ENCODE measurements around the gene RABAC1. TPM values are rescaled to one million over a fixed set of nuclear protein-coding genes. Genes with fewer than 3 reads are reported as not detected.

The RABAC1 gene
- total RNA-seq, 1 experiment from 2014 or later: 114 TPM

DNA sequence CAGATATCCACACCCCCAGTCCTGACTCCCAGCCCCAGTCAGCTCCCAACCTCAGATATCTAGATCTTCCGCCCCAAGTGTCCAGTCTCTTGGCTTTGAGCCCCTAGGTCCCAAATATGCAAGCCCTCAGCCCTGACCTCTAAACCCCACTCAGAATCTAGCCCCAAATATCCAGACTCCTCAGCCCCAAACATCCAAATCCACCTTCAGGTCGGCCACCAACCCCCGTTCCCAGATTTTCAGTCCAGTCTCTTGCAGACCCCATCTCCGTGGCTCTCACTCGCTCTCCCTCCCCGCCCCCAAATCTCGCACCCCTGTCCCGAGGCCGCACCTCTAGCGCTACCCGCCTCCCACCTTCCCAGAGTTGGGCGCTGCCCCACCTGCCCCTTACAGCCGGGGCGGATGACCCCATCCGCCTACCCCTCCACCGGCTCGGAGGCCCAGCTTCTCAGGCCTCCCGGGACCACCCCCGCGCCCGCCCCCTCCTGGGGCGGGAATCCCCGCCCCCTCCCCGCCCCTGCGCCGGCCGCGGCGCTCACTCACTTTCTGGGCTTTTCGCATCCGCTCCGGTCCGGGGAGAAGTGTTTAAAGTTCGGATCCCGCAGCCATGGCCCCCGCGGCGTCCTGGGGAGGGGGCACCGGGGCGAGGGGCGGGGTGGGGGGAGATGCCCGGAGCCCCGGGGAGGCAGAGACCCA lies 31.5 kb downstream of the RABAC1 start:
- Histone ChIP-seq H3K36me3 (ENCODE audit: insufficient read depth, low read length, poor library complexity, severe bottlenecking) (no peaks in the 10 kb centered on the region), H3K9me3 (ENCODE audit: low read depth, low read length, poor library complexity, severe bottlenecking) (no peaks in the 10 kb centered on the region), H3K27me3 (replicated peaks; ENCODE audit: insufficient read depth, low read depth, low read length, poor library complexity) (no peaks in the 10 kb centered on the region), H3K4me1 (ENCODE audit: insufficient read depth, low read length, poor library complexity, severe bottlenecking) (peaks cover 39% of the 10 kb centered on the region), H3K4me3 (ENCODE audit: low read depth, low read length, poor library complexity, severe bottlenecking) (peak overlapping the region; percentile 63), H3K27ac (ENCODE audit: low read depth, low read length, poor library complexity, severe bottlenecking) (peak overlapping the region; percentile 28)
- no peak for DNase-seq (ENCODE audit: low spot score)
- CTCF ChIA-PET: no interaction called here
- intact Hi-C loops (cut with micrococcal nuclease; ENCODE audit: unreplicated experiment): no loop called here
- POLR2A ChIA-PET (ENCODE audit: low non-redundant PET): no interaction called here
- TF ChIP-seq, protein P1, sequence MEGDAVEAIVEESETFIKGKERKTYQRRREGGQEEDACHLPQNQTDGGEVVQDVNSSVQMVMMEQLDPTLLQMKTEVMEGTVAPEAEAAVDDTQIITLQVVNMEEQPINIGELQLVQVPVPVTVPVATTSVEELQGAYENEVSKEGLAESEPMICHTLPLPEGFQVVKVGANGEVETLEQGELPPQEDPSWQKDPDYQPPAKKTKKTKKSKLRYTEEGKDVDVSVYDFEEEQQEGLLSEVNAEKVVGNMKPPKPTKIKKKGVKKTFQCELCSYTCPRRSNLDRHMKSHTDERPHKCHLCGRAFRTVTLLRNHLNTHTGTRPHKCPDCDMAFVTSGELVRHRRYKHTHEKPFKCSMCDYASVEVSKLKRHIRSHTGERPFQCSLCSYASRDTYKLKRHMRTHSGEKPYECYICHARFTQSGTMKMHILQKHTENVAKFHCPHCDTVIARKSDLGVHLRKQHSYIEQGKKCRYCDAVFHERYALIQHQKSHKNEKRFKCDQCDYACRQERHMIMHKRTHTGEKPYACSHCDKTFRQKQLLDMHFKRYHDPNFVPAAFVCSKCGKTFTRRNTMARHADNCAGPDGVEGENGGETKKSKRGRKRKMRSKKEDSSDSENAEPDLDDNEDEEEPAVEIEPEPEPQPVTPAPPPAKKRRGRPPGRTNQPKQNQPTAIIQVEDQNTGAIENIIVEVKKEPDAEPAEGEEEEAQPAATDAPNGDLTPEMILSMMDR (conservative IDR thresholded peaks at IDR 0.05; ENCODE audit: low read depth, low read length): no peak
- TF ChIP-seq EZH2 (IDR thresholded peaks at IDR 0.05; ENCODE audit: borderline replicate concordance, low read depth, low read length, poor library complexity, severe bottlenecking): no peak
- no TSS peak for BruUV-seq (replicated peaks)

DNA sequence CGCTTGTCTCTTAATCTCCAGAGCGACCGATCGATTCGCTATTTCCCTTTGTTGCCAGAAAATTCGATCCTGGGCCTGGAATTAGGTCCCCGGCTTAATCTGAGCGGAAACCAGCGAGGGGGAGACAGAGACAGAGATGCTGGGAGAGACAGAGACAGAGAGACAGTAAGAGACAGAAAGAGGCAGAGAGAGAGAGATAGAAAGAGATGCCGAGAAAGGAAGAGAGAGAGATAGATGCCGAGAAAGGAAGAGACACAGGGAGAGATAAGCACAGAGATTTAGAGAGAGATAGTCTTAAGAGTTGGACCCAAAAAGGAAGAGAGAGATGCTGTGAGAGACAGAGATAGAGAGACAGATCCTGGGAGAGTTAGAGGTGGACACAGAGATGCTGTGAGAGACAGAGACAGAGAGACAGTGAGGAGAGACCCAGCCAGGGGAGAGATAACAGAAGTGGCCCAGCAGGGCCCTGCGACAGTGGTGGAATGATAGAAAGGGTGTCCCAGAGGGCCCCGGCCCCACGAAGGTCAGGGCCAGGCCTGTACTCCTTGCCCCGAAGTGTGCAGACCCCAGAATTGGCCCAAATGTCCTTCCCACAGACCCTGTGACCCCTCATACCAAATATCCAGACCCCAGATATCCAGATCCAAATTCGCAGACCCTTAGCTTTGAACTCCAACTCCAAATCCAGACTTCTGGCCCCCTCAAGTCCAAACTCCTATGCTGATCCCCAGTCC lies 32.2 kb downstream of the RABAC1 start:
- no peaks in the 10 kb centered on the region for H3K9me3 ChIP-seq (ENCODE audit: low read depth, low read length, poor library complexity, severe bottlenecking)
- H3K4me1 ChIP-seq (ENCODE audit: insufficient read depth, low read length, poor library complexity, severe bottlenecking): peaks cover 31% of the 10 kb centered on the region
- intact Hi-C loops (cut with micrococcal nuclease; ENCODE audit: unreplicated experiment): no loop called here
- no peaks in the 10 kb centered on the region for H3K27me3 ChIP-seq (replicated peaks; ENCODE audit: insufficient read depth, low read depth, low read length, poor library complexity)
- no TSS peak for BruUV-seq (replicated peaks)
- POLR2A ChIA-PET (ENCODE audit: low non-redundant PET): no interaction called here
- TF ChIP-seq EZH2 (IDR thresholded peaks at IDR 0.05; ENCODE audit: borderline replicate concordance, low read depth, low read length, poor library complexity, severe bottlenecking): no peak
- TF ChIP-seq, protein P1 (conservative IDR thresholded peaks at IDR 0.05; ENCODE audit: low read depth, low read length): no peak
- no peak for DNase-seq (ENCODE audit: low spot score)
- CTCF ChIA-PET: no interaction called here
- no peak overlapping the region for H3K27ac ChIP-seq (ENCODE audit: low read depth, low read length, poor library complexity, severe bottlenecking)
- no peaks in the 10 kb centered on the region for H3K36me3 ChIP-seq (ENCODE audit: insufficient read depth, low read length, poor library complexity, severe bottlenecking)
- no peak overlapping the region for H3K4me3 ChIP-seq (ENCODE audit: low read depth, low read length, poor library complexity, severe bottlenecking)

DNA sequence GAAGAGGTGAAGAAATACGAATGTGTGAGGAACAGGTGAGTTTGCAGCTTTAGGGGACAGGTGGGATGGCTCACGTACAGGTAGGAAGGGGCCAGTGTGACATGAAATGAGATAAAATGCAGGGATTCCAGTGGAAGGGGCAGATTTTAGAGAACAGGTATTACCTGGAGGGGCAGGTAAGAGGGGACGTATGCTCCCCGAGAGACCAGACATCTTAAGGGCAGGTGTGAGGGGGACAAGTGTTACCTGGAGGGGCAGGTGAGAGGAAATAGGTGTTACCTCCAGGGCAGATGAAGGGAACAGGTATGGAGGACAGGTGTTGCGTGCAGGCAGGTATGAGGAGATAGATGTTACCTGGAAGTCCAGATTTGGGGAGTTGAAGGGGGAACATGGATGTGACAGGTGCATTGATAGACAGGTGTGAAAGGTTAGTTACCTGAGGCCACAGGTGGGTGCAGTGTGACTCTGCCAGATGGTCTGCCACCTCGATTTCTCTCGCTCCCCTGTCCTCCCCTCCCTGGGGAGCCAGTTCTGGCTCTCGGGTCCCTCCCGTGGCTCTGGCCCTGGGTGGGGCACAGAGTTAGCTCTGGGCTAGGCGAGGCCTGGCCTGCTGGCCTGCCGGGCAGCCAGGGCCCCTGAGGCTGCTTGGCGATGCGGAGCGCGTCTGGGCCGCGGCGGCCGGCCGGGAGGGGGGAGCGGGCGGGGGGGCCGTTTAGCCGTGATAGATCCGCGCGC lies 32.9 kb downstream of the RABAC1 start:
- Histone ChIP-seq H3K9me3 (ENCODE audit: low read depth, low read length, poor library complexity, severe bottlenecking) (no peaks in the 10 kb centered on the region), H3K27me3 (replicated peaks; ENCODE audit: insufficient read depth, low read depth, low read length, poor library complexity) (no peaks in the 10 kb centered on the region), H3K4me1 (ENCODE audit: insufficient read depth, low read length, poor library complexity, severe bottlenecking) (peaks cover 26% of the 10 kb centered on the region), H3K36me3 (ENCODE audit: insufficient read depth, low read length, poor library complexity, severe bottlenecking) (no peaks in the 10 kb centered on the region), H3K4me3 (ENCODE audit: low read depth, low read length, poor library complexity, severe bottlenecking) (no peak overlapping the region), H3K27ac (ENCODE audit: low read depth, low read length, poor library complexity, severe bottlenecking) (no peak overlapping the region)
- TF ChIP-seq EZH2 (IDR thresholded peaks at IDR 0.05; ENCODE audit: borderline replicate concordance, low read depth, low read length, poor library complexity, severe bottlenecking): no peak
- TF ChIP-seq, protein P1 (conservative IDR thresholded peaks at IDR 0.05; ENCODE audit: low read depth, low read length): no peak
- no peak for DNase-seq (ENCODE audit: low spot score)
- POLR2A ChIA-PET (ENCODE audit: low non-redundant PET): no interaction called here
- intact Hi-C loops (cut with micrococcal nuclease; ENCODE audit: unreplicated experiment): no loop called here
- CTCF ChIA-PET: interaction anchor here (0.7 kb wide), 1 partner anchor 1782 kb away, joined by 16 read pairs; no protein-coding TSS in a partner anchor
- no TSS peak for BruUV-seq (replicated peaks)
